Endothelial cell (in vitro differentiated cells): ENCODE data around the gene HDAC9. TPM values are rescaled to one million over a fixed set of nuclear protein-coding genes. Genes with fewer than 3 reads are reported as not detected.

Experiments used
- DNase-seq: peaks from one replicate; pipeline ENCODE4 v3.0.0; 2021; ENCODE audit warnings: low spot score
- H3K27ac Mint-ChIP-seq: one replicate; pipeline ENCODE4 v1.8.0; 2021; ENCODE audit warnings: mixed read lengths, inconsistent platforms; ENCODE audit not compliant: unreplicated experiment
- H3K27me3 Mint-ChIP-seq: one replicate; pipeline ENCODE4 v1.8.0; 2021; ENCODE audit warnings: mild to moderate bottlenecking, moderate library complexity, mixed read lengths, inconsistent platforms; ENCODE audit not compliant: unreplicated experiment
- H3K36me3 Mint-ChIP-seq: one replicate; pipeline ENCODE4 v1.8.0; 2021; ENCODE audit warnings: mild to moderate bottlenecking, low read depth, mixed read lengths, inconsistent platforms; ENCODE audit not compliant: unreplicated experiment
- H3K4me1 Mint-ChIP-seq: one replicate; pipeline ENCODE4 v1.8.0; 2021; ENCODE audit warnings: mild to moderate bottlenecking, mixed read lengths, inconsistent platforms; ENCODE audit not compliant: unreplicated experiment
- H3K4me3 Mint-ChIP-seq: one replicate; pipeline ENCODE4 v1.8.0; 2021; ENCODE audit warnings: mild to moderate bottlenecking, mixed read lengths, inconsistent platforms; ENCODE audit not compliant: unreplicated experiment
- H3K9me3 Mint-ChIP-seq: one replicate; pipeline ENCODE4 v1.8.0; 2021; ENCODE audit warnings: mixed read lengths, inconsistent platforms; ENCODE audit not compliant: unreplicated experiment
- CTCF ChIP-seq: fragments of 200-600 bp; sonication (generic); IDR thresholded peaks from one replicate; pipeline ENCODE4 v1.5.0; 2021; ENCODE audit warnings: antibody characterized with exemption; ENCODE audit not compliant: unreplicated experiment
- total RNA-seq: library from RNA; stranded (reverse); fragmentation: NEBNext Ultra II Directional; extraction: Animal tissue kit (Norgen Biotek cat#: 25700); gene quantifications from one replicate; pipeline ENCODE4 v1.2.1, GENCODE V29; 2021; ENCODE audit not compliant: unreplicated experiment

HDAC9 gene
- total RNA-seq, 1 donor from 2014 or later, result 1.2 TPM

- Mint-ChIP-seq H3K4me1 (no peaks in the 10 kb centered on the region), H3K4me3 (no peak overlapping the region), H3K36me3 (no peaks in the 10 kb centered on the region), H3K9me3 (no peaks in the 10 kb centered on the region), H3K27ac (no peak overlapping the region), H3K27me3 (no peaks in the 10 kb centered on the region)
- DNase-seq, result no peak
- TF ChIP-seq CTCF, result no peak
These were observed 63.0 kb downstream of the HDAC9 start for GRCh38 chr7:18558503-18558902.

DNA sequence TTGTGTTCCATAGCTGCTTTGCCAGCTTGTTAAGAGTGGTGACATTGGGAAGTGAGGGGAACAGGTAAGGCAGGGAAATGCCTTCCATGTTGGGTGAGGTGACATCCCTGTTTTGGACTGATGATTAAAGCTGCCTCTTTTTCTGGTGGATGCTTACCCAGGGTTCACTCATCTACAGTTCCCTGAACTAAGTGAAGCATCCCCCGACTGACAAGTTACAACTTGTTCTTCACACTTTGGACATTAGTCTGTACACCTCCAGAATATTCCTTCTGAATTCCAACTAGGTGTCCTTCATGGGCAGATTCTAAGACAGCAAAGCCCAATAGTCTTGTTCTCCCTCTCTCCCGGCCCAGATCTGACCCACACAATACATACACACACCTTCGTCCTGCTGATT is 63.4 kb downstream of the HDAC9 start:
- no peak for DNase-seq
- H3K9me3 Mint-ChIP-seq, result no peaks in the 10 kb centered on the region
- no peak overlapping the region for H3K4me3 Mint-ChIP-seq
- H3K36me3 Mint-ChIP-seq, result no peaks in the 10 kb centered on the region
- no peak for TF ChIP-seq CTCF
- no peak overlapping the region for H3K27ac Mint-ChIP-seq
- H3K4me1 Mint-ChIP-seq, result no peaks in the 10 kb centered on the region
- no peaks in the 10 kb centered on the region for H3K27me3 Mint-ChIP-seq

DNA sequence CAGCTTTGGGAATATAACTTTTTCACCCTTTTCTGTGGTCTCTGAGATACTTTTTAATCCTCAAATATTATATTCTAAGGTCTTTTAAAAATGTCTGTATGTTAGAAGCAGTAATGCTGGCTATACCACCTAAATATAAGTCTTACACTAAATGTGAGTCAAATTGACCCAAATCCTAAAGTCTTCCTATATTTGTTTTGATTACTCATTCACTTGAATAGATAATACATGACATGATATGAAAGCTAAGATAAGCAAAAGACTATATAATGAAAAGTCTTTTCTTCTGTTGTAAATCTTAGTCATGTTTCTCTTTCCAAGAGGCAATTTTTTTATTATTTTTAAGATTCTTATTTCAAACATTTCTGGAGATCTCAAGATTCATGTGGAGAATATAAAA is 64.2 kb downstream of the HDAC9 start:
- DNase-seq, result no peak
- Mint-ChIP-seq H3K4me1 (no peaks in the 10 kb centered on the region), H3K27me3 (no peaks in the 10 kb centered on the region), H3K9me3 (no peaks in the 10 kb centered on the region), H3K27ac (no peak overlapping the region), H3K4me3 (no peak overlapping the region), H3K36me3 (no peaks in the 10 kb centered on the region)
- TF ChIP-seq CTCF, result no peak

DNA sequence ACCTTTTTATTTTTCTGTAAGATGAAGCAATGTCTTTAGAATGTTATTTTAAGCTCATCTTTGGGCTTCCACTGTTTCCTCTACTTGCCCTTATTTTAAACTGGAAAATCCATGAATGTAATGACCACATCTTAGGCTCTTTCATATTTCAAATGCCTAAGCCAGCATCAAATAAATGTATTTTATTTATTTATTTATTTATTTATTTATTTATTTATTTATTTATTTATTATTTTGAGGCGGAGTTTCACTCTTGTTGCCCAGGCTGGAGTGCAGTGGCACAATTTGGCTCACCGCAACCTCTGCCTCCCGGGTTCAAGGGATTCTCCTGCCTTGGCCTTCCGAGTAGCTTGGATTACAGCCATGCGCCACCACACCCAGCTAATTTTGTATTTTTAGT is 69.2 kb downstream of the HDAC9 start:
- no peaks in the 10 kb centered on the region for H3K27me3 Mint-ChIP-seq
- H3K4me3 Mint-ChIP-seq, result no peak overlapping the region
- no peak for DNase-seq
- H3K9me3 Mint-ChIP-seq, result no peaks in the 10 kb centered on the region
- H3K36me3 Mint-ChIP-seq, result no peaks in the 10 kb centered on the region
- no peak overlapping the region for H3K27ac Mint-ChIP-seq
- TF ChIP-seq CTCF, result no peak
- no peaks in the 10 kb centered on the region for H3K4me1 Mint-ChIP-seq

- no peak for TF ChIP-seq CTCF
- Mint-ChIP-seq H3K4me1 (no peaks in the 10 kb centered on the region), H3K27me3 (no peaks in the 10 kb centered on the region), H3K9me3 (no peaks in the 10 kb centered on the region), H3K27ac (no peak overlapping the region), H3K36me3 (no peaks in the 10 kb centered on the region), H3K4me3 (no peak overlapping the region)
- no peak for DNase-seq
These were observed 69.8 kb downstream of the HDAC9 start for GRCh38 chr7:18565337-18565736.
